Ishikawa (cell line): ENCODE results near the gene GRID2IP.

Experiments used
- CEBPB ChIP-seq: IDR thresholded peaks from 2 replicates; pipeline ENCODE4 v1.6.1; 2012
- CREB1 ChIP-seq: IDR thresholded peaks from 2 replicates; pipeline ENCODE4 v1.6.1; 2012; ENCODE audit warnings: low read depth
- EGR1 ChIP-seq: IDR thresholded peaks from 2 replicates; pipeline ENCODE4 v1.6.1; 2012
- EP300 ChIP-seq: IDR thresholded peaks from 2 replicates; pipeline ENCODE4 v1.6.1; 2012; ENCODE audit warnings: borderline replicate concordance
- FOXM1 ChIP-seq: IDR thresholded peaks from 2 replicates; pipeline ENCODE4 v1.6.1; 2012; ENCODE audit warnings: low read depth, borderline replicate concordance
- MAX ChIP-seq: IDR thresholded peaks from 2 replicates; pipeline ENCODE4 v1.6.1; 2012
- NFIC ChIP-seq: IDR thresholded peaks from 2 replicates; pipeline ENCODE4 v1.6.1; 2012
- RAD21 ChIP-seq: IDR thresholded peaks from 2 replicates; pipeline ENCODE4 v1.6.1; 2012; ENCODE audit warnings: low read depth
- REST ChIP-seq: IDR thresholded peaks from 2 replicates; pipeline ENCODE4 v1.6.1; 2012; ENCODE audit warnings: low read depth, mild to moderate bottlenecking
- TAF1 ChIP-seq: IDR thresholded peaks from 2 replicates; pipeline ENCODE4 v1.6.1; 2012; ENCODE audit warnings: low read depth, mild to moderate bottlenecking
- TCF12 ChIP-seq: IDR thresholded peaks from 2 replicates; pipeline ENCODE4 v1.6.1; 2012; ENCODE audit warnings: low read depth
- TEAD4 ChIP-seq: IDR thresholded peaks from 2 replicates; pipeline ENCODE4 v1.6.1; 2012
- USF1 ChIP-seq: IDR thresholded peaks from 2 replicates; pipeline ENCODE4 v1.6.1; 2012
- YY1 ChIP-seq: IDR thresholded peaks from 2 replicates; pipeline ENCODE4 v1.6.1; 2012; ENCODE audit warnings: low read depth
- ZBTB7A ChIP-seq: IDR thresholded peaks from 2 replicates; pipeline ENCODE4 v1.6.1; 2012; ENCODE audit warnings: low read depth

The GRID2IP gene

DNA sequence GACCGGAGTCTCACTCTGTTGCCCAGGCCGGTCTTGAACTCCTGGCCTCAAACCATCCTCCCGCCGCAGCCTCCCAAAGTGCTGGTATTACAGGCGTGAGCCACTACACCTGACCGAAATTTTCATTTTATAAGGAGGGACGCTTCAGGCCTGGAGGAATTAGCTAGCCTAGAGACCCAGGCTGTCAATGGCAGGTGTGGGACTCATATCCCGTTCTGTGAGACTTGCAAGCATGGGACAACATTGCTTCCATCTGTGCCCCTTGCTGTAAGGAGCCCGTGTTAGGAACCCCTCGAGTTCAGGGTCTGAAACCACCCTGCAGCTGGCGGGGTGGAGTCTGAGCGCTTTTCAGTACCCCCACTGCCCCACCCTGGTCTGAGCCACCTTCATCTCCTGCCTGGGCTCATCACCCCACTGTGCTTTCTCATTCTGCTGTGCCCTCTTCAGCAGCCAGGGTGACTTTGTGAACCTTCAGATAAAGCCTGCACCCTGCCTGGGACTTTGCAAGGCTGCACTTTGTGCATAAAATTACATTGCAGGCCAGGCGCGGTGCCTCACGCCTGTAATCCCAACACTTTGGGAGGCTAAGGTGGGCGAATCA lies 102.2 kb downstream of the GRID2IP start:
- TF ChIP-seq CREB1 (no peak), TAF1 (no peak), MAX (no peak), FOXM1 (no peak), REST (no peak), TCF12 (no peak), TEAD4 (no peak), RAD21 (no peak), CEBPB (no peak), NFIC (no peak), ZBTB7A (no peak), EGR1 (no peak), USF1 (no peak), YY1 (no peak), EP300 (no peak)

DNA sequence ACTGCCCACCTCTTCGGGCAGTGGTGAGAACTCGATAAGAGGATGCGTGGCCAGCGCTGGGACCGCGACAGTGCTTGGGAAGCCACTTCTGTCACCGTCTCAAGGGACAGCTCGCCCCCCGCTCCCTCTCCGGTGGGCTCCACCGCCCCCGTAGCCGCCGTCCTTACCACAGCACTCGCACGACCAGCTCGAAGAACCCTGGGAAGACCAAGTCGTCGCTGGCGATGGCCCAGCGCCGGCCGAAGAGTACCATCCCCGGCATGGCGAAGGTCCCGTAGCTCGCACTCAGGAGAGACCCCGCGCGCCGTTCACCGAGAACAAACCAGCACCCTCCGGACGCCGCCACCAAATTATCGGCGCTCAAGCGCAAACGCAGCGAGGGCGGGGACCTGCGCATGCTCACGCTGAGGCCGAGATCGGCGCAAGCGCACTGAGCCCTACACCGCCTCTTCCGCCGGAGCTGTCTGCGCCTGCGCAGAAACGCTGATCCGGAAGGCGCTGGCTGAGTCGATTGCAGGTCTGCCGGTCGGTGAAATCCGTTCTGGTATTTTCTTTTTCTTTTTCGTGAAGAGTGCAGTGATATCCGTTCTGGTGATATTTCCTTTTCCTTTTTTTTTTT lies 103.6 kb downstream of the GRID2IP start, which contains the start of gene DAGLB:
Gene DAGLB, minus strand, starts transcription at position 374 of the 619 bp plus-strand sequence. Its CDS starts 112 bp downstream, at position 262.
- TF ChIP-seq TAF1, result peak; percentile 77
- TF ChIP-seq MAX, result peak; percentile 37; the same call in 1 of the 2 replicates
- TF ChIP-seq USF1, result no peak
- 0 out of 2 replicates have a peak, but pooled peaks have one; percentile 50 for TF ChIP-seq YY1
- TF ChIP-seq ZBTB7A, result peak; percentile 78; the same call in 1 of the 2 replicates
